HG03565 (cell line): ENCODE results near the gene LRTM1.

Experiments used
- ATAC-seq: cut with Tn5 transposase; IDR thresholded peaks from one replicate; pipeline ENCODE4 v1.9.1; 2021; ENCODE audit warnings: mild to moderate bottlenecking, moderate library complexity; ENCODE audit not compliant: unreplicated experiment

The LRTM1 gene

DNA sequence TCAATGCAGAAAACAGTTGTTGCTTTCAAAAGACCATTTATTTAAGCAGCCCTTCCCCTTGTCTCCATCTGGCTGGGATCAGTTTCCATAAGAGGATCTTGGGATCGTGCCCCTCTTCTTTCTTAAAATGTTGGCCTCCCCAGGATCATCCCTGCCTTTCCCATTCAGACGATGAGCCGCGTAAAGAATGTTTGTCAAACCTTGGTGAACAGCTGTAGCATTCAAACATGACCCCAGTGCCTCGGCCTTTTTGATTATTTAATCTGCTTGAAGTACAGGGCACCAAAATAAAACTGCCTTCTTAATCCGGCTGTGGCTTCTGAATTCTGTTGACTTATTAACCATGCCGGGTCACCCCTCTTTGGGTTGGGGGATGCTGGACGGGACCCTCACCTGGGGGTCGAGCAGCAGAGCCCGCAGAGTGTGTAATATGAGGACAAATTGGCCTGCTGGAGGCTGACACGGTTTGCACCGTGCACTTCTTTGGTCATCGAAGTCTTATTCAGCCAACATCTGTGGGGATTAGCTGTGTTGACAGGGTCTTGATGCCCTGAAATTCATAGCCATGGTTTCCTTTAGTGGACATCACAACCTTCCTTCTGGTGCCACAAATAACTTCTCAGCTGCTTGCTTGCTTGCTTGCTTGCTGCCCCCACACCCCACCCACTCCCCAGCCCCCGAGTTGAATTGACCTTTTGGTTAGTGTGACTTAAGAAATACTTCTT lies at the start of gene LRTM1:
TSS of gene LRTM1 (minus strand) at position 14 of the 725 bp plus-strand sequence. CDS start 148 bp downstream, outside the sequence.
- ATAC-seq, result no peak

GRCh38 chr3:54977439-54977838 lies 49.6 kb upstream of the LRTM1 start:
- ATAC-seq, result no peak

DNA sequence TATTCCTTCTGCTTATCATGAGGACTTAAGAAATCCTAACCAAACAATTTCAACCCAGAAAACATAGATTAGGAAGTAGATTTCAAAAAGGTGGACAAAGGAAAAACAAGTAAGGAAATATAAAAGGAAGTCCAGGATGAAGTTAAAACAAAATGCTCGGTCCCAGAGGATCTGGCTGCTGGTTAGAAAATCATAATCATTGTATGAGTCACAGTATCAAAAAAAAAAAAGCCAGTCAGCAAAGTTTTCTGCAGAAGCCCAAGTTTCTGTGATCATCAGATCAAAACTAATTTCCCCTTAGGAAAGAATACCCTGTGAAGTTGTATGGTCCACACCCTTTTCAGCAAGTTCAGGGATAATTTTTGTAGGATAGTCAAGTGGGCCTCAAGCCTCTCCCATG lies 43.0 kb upstream of the LRTM1 start:
- ATAC-seq, result no peak

DNA sequence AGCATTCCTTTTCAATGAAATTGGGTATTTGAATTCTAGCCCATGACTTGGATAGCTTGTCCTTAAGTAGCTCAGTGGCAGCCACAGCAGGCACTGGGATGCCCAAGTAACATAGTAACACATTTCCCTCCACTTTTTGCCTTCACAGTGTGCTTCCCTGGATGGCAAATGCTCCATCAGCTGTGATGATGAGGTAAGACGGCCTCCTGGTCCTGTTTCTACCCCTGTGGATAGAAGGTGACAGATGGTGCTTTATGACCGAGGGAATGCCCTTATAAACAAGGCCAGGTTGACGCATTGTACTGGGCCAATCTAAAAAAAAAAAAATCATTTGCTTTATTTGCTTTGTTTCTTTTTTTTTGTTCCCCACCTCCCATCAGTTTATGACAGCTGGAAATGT lies 41.8 kb upstream of the LRTM1 start:
- no peak for ATAC-seq

- no peak for ATAC-seq
These were observed 40.8 kb upstream of the LRTM1 start for GRCh38 chr3:54968546-54969172.

- no peak for ATAC-seq
These were observed 39.9 kb upstream of the LRTM1 start for GRCh38 chr3:54967731-54968161.

- ATAC-seq, result no peak
These were observed 39.1 kb upstream of the LRTM1 start for GRCh38 chr3:54966979-54967378.

DNA sequence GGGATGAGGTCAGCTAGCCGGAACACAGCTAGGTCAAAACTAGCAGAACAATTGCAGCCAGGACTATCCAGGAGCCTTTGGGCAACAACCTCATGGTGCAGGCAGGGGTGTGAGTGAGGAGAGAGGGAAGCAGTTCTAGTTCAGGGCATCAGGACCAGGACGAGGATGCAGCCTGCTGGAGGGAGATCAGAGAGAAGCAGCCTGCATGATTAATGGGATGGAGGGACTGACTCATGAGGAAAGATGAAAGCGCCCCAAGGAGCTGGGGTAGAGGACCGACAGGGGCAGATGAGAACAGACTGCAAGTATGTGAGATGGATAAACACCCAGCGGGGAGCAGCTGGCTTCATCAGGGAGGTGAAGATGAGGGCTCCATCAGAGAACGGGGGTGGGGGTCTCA lies 37.9 kb upstream of the LRTM1 start:
- ATAC-seq, result no peak

GRCh38 chr3:54964081-54964480 lies 36.2 kb upstream of the LRTM1 start:
- ATAC-seq, result no peak

DNA sequence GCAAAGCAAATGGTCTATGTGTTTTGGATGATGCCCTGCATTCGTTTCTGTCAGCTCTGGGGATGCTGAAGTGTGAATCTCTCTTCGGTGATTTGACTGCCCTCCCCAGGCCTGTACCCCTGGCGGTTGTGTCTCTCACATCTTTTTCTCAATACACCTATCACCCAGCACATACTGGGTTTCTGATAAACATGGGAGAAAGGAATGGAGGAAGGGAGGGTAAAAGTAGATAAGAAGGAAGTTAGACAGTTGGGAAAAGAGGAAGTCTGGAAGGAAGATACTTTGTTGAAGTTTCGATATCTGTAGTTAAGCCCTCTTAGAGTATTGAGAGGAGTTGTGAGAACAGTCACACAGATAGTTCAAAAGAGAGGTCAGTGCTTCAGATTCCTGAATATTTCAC lies 35.8 kb upstream of the LRTM1 start:
- no peak for ATAC-seq

DNA sequence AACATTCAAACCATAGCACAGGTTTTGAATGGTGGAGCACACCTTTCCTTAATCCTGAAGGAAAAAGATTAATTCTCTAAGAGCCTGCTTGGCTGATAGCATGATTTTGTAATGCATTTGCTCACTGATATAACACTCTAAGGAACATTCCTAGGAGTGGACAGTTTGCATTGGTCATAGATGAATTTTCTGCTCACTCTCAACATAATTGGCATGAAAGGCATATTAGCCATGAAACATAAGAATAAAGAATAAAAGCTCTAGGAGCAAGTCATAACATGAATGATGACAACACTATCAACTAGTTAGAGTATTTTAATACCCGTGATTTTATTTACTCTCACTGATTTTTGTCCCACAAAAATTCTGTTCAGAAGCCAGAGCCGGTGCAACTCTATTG lies 34.3 kb upstream of the LRTM1 start:
- no peak for ATAC-seq

GRCh38 chr3:54960701-54961100 lies 32.8 kb upstream of the LRTM1 start:
- no peak for ATAC-seq

GRCh38 chr3:54960082-54960481 lies 32.2 kb upstream of the LRTM1 start:
- ATAC-seq, result no peak

DNA sequence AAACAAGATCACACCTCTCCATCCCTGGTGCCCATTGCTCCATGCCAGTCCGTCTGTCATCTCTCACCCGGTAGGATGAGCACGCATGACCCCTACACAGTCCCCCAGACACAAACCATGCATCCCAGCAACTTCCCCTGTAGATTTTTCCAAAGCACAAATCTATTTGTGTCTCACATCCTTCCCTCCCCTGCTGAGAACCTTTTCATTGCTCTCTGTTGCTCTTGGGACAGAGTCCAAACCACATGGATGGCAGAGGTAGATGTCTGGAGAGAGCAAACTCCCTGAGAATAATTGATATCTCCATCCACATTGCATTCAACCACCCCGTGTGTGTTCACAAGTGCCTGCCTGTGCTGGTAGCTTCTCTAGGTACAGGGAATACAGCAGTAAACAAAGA lies 29.9 kb upstream of the LRTM1 start:
- no peak for ATAC-seq

- ATAC-seq, result no peak
These were observed 28.1 kb upstream of the LRTM1 start for GRCh38 chr3:54955941-54956340.

DNA sequence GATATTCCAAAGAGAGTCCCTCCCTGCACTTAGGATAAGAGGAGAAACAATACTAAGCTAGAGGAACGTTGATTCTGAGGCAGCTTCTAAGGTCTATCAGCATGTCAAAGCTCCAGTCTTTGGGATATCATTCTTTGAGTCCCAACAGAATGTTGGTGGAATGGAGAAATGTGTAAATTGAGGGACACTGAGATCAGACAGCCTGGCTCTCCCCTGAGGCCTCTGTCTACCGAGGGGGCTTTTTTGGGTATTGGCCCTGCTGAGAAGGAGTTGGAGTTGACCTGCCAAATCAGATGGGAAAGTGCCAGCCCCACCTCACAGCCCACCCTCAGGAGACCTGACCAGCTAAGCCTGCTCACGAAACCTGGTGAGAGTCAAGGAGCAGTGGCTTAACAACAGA lies 27.6 kb upstream of the LRTM1 start:
- no peak for ATAC-seq

- no peak for ATAC-seq
These were observed 26.7 kb upstream of the LRTM1 start for GRCh38 chr3:54954521-54954920.

DNA sequence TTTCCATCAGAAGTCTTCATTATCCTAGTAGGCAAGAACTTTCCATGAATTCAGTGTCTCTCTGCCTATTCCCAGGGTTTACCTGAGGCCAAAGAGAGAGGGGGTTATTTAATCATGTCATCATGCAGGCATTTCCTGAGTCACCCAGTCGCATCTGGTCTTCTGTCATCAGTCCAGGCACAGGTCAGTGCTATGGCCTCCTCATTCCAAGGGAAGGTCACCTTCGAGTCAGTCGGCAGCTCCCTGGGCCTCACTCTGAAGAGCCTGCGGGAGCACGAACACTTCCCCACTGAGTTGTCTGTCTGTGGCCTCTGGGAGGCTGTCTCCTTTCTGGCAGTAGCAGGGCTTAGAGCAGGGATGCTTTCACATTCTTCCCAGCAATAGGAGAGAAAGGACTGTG lies 26.2 kb upstream of the LRTM1 start:
- ATAC-seq, result no peak

GRCh38 chr3:54951405-54951804 lies 23.5 kb upstream of the LRTM1 start:
- no peak for ATAC-seq

DNA sequence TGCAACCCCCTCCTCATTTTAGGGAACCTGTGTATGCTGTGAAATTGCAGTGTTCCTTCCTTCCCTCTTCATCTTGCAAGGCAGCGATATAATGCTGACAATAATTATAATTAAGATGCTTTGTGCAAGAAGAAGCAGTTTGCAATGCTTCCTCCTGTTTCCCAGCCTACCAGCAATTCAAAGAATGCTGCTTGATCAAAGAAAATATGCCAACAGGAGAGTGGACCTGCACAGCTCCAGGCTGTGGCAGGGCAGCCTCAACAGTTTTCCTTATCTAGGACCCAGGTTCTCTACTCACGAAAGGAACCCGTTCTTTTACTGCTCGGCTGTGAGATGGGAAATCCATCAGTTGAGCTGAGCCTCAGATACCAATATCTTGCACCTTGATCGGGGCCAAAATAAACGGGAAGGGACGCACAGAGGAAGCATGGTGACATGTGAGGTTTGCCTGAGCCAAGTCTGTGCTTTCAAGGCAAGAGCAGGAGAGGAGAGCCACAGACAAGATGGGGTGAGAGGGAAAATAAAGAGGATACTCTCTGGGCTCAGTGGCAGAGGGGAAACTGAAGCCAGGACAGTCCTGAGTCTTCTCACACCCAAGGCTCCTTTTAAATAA lies 22.6 kb upstream of the LRTM1 start:
- no peak for ATAC-seq

- no peak for ATAC-seq
These were observed 21.7 kb upstream of the LRTM1 start for GRCh38 chr3:54949491-54950044.
